Measurements from ENCODE around the gene SIL1.
"Not testable (repeated sequence)": the region's sequence is repeated elsewhere in the genome, so short reads cannot be mapped to it uniquely, and the experiment has no call there.

The SIL1 gene

DNA sequence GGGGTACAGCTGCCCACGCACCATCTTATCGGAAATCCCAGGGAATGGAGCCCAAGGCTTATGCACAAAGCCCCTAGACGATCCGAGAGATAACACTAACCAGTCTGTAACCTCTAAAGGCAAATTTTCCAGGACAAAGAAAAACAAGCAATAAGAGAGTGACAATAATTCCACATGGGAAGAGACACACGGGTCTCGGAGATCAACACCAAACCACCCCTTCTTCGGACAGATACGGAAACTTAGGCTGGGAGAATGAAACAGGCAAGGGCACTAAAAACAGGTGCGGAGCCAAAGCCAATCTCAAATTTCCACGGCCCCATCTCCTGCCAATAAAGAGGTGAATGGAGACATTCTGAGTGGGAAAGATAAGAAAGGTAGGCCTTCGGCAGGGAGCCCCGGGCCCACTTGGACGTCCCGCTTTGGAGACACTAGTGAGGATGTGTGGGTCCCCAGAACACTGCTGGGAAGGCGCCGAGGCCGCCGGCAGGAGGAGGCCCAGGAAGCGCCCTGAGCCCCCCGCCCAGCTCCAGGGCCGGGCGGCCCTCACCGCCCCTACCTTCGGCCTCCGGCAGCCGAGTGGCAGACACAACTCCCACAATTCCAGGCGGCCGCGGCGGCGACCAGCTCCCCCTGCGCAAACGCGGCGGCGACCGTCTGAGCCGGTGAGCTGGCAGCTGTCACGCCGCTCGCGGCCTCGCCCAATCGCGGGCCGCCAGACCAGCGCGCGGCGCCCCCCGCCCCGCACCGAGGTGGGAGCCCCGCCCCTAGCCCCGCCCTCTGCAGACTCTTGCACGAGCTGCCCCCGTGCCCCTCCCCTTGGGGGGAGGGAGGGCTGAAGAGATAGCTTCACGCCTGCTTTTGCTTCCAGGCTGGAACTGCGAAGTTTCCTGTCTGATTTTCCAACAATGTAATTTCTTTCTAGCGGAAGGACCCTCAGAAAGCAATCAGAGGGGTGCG is at the start of gene SIL1:
Gene SIL1 (minus strand): TSS at position 659 of the 960 bp plus-strand sequence. CDS start 70,525 bp downstream, outside the sequence.
- peak; percentile 88 for DNase-seq

DNA sequence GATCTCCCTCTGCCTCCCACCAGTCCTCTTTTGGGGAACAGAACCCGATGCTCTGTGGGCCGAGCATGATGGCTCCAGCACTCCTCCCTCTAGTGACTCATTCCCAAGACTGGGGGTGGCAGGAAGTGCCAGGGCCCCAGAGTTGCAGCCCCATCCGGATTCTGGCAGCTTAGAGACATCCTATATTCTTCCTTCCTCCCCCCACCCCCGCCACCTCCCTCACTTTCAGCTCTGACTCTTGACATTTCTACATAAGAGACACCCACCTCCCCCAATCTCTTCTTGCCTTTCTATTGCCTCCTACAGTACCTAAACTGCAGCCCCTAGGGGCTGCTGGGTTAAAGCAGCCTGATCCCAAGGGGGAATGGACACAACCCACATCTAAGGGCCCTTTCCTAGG is 48.2 kb upstream of the SIL1 start:
- peak; percentile 65 to 76 for DNase-seq

DNA sequence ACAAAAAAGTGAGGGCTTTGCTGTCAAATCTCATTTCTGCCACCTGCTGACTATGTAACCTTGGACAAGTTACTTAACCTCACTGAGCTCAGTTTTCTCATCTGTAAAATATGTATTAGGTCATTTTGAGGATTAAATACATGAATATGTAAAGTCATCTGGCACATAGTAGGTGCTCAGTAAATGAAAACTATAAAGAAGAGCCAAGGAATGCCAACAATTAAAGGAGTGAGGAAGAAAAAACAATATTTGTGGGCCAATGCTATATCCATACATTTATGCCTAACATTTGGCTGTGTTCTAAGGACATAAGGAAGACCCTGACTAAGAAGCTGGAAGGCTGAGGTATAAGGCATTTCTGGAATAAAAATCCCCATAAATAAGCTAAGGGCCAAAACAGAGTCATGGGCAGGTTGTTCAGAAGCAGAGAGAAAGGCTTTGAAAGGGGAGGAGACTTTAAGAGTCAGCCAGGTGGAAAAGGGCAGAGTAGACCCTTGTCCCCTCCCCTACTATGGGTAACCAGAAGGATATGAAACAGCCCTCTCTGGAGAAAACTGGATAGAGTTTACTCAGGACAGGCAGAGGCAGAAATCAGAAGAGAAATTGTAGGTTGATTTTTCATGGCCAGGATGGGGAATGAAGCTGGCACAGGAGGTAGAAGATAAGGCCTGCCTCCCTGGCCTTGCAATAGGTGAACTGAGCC is 47.6 kb upstream of the SIL1 start:
- DNase-seq: no peak

DNA sequence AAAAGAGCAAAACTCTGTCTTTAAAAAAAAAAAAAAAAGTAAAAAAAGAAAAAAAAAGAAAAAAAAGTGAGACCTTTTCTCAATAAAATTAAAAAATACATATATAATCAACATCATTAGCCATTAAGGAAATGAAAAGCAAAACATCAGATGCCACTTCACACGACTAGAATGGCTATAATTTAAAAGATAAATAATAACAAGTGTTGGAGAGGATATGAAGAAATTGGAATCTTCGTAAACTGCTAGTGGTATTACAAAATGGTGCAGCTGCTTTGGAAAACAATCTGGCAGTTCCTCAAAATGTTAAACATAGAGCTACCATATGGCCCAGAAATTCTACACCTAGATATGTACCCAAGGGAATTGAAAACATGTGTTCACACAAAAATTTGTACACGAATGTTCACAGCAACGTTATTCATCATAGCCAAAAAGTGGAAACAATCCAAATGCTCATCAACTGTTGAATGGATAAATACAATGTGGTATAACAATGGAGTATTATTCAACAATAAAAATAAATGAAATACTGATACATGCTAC is 45.3 kb upstream of the SIL1 start:
- no peak for DNase-seq

DNA sequence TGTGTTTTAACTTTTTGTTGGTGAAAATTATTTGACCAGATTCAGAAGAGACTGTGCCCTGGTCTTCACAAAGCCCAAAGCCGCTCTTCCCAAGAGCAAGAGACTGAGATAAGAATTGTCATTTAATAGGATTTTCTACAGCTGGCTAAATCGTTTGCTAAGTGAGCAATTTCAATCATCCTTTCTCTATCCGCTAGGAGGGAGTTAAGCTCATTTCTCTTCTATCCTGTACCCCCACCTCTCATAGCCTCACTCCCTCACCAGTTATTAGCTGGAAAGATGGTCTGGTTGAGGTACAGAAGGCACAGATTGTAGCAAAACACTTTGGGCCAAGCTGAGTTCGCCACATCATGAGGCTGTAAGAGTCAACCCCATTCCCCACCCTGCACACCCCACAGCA is 43.0 kb upstream of the SIL1 start:
- no peak for DNase-seq

DNA sequence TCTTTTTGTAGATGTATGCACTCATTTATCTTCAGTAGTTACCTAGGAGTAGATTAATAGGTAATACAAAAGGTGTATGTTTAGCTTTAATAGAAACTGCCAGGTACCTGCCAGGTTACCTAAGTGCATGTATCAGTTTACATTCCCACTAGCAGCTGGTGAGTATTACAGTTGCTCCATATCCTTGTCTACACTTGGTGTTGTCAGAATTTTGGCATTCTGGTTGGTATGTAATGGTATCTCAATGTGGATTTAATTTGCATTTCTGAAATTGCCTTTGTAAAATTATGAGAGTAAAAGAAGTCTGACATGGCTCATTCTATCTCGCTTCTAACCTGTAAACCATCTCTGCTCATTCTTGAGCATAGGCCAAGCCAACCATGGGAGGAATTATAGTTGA is 38.3 kb upstream of the SIL1 start:
- no peak for DNase-seq

DNA sequence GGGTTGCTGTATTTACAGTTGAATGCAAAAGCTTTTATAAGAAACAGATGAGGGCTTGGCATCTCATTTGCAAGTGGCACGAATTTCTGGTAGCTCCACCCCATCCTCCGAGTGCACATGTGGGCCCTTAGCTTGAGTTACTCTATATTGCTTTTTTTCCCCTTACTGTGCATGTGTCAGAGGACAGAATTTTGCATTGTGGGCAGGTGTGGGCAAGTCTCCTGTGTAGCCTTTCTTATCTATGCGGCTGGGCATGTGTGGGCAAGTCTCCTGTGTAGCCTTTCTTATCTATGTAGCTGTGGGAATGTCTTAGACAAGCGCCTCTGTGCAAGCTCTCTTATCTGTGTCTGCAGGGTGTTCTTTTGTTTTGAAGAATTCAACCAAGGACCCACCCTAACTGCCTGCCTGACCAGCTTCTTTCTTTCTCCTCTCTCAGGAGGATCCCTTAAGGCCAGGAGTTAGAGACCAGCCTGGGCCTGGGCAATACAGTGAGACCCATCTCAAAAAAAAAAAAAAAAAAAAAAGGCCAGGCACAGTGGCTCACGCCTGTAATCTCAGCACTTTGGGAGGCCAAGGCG is 34.1 kb upstream of the SIL1 start:
- no peak for DNase-seq

DNA sequence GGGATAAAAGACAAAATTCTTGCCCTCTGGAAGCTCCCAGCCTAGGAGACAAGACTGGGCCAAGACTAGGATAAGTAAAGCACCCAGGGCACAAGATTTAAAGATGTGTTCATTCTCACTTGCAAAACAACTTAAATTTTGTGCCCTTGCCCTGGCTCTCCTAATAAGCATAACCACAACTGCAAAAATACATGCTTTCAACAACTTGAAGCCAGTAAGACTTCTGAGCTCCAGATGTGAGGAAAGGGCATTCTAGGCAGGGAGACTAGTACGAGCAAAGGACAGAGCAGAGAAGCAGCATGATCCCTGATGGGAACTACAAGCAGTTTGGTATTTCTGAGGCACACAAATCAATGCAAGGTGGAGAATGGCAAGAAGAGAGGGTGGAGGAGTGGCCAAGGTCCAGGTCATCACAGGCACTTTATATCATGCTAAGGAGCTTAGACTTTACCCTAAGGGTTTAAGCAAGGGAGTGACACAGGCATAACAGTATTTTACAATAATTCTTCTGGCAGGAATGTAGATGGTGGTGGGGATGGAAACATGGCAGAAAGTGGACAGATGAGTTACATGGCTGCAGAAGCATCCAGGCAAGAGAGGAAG is 30.1 kb upstream of the SIL1 start:
- DNase-seq: no peak

DNA sequence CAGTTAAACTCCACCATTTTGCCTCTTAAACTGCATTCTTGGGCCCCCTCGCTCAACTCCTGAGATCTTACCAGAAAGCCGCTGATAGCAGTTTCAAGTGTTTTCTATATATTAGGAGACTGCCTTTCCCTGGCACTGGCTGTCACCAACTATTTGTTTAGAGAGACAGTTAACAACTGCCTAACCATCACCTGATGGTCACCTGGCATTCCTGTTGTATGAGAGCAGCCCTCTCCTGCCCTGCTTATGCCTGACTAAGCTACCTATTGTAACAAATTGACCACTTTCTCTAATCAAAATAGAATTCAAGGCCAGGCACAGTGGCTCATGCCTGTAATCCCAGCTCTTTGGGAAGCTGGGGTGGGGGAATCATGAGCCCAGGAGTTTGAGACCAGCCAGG is 28.0 kb upstream of the SIL1 start:
- DNase-seq: no peak

DNA sequence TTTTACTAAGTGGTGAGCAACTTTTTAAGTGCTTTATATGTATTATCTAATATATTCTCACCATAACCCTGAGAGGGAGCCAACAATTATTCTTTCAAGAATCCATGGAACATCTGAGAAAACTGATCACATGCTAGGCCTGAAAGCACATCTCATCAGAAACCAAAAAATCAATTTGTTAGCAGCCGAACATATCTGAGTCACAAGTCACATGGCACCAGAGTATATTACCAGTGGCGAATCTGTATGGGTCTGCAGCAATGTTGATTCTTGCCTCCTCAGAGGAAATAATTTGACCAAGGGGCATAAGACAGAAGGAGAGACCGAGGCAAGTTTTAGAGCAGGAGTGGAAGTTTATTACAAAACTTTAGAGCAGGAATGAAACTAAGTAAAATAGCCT is 25.3 kb upstream of the SIL1 start:
- DNase-seq: no peak

DNA sequence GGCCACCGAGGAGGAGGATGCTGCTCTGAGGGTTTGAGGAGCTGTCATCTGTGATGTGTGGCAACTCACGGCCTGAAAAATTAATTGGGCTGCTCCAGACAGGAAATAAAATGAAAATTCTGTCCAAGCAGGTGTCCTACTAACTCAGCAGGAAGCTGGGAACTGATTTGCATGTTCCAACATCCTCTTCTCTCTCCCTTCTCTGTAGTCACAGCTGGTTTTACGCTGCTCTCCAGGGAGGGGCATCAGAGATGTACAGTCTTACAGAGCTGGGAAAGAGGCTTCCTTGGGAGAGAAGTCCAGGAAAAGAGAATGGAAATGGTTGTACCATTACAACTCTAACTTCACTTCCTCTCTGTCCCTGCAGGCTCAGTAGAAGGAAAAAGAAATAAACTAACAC is 24.2 kb upstream of the SIL1 start:
- no peak for DNase-seq

DNA sequence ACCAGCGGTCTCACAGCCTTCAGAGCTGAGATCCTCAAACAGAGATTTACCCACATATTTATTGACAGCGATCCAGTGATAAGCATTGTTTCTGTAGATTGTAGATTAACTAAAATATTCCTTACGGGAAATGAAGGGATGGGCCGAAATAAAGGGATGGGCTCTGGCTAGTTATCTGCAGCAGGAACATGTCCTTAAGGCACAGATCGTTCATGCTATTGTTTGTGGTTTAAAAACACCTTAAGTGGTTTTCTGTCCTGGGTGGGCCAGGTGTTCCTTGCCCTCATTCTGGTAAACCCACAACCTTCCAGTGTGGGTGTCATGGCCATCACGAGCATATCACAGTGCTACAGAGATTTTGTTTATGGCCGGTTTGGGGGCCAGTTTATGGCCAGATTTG is 19.9 kb upstream of the SIL1 start:
- not testable (repeated sequence) for DNase-seq

DNA sequence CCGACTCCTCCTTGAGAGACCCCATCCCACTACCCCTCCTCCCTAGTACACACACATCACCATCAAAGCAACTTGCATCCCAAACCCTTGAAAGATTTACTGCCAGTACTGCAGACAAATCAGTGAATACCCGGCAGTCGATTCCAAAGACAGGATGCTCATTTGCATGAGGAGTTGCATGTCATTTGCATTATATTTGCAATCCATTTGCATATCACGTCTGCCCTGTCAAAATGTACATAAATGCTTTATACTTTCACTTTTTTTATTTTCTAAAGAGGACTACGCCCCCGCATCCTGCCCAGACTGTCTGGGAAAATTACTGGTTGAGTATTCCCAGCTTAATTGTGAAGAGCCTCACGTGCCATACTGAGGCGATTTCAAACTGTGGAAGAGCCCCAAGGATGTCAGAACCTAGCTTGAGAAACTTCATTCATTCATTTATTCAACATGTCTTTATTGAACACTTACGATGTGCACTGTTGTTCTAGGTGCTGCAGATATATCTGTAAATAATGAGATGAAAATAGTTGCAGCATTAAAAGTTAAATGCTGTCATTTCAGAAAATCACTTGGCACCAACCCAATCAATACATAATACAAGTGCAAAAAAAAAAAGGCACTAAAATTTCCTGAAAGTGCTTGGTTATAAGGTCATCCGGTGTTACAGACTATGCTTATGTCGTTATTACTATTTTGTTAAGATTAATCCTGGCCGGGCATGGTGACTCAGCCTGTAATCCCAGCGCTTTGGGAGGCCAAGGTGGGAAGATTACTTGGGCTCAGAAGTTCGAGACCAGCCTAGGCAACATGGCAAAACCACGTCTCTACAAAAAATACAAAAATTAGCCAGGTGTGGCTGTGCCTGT is 17.2 kb upstream of the SIL1 start:
- DNase-seq: no peak

DNA sequence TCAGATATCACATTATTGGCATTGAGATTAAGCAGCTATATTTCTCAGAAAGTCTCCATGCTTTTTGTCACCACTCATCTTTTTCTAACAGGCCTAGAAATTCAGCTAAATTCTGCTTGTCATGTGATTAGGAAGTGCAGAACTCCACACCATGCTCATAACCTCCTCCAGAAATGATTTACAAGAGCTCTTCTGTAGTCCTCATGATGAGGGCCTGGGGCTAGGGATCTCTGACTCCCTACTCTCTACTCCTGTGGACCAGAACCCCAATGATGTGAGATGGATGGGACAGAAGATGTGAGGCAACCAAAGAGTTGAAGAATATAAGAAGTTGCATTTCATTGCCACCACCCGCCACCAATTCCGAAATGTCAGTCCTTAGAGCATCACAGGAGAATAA is 16.5 kb upstream of the SIL1 start:
- no peak for DNase-seq

DNA sequence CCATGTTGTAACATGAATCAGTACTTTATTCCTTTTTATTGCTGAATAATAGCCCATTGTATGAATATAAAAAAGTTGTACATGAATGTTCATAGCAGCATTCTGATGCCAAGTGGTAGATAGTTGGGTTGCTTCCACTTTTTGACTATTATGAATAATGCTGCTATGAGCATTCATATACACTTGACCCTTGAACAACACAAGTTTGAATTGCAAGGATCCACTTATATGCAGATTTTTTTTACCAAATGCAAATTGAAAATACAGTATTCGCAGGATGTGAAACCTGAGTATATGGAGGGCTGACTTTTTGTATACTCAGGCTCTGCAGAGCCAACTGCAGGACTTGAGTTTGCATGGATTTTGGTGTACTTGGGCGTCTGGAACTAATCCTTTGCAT is 14.7 kb upstream of the SIL1 start:
- no peak for DNase-seq

DNA sequence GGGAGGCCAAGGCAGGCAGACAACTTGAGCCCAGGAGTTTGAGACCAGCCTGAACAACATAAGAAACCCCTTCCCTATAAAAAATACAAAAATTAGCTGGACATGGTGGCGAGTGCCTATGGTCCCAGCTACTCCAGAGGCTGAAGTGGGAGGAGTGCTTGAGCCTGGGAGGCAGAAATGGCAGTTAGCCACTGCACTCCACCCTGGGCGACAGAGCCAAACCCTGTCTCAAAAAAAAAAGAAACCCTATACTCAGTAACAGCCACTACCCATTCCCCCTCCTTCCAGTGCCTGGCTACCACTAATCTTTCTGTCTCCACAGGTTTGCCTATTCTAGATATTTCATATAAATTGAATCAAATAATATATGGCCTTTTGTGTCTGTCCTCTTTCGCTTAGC is 14.3 kb upstream of the SIL1 start:
- no peak for DNase-seq

DNA sequence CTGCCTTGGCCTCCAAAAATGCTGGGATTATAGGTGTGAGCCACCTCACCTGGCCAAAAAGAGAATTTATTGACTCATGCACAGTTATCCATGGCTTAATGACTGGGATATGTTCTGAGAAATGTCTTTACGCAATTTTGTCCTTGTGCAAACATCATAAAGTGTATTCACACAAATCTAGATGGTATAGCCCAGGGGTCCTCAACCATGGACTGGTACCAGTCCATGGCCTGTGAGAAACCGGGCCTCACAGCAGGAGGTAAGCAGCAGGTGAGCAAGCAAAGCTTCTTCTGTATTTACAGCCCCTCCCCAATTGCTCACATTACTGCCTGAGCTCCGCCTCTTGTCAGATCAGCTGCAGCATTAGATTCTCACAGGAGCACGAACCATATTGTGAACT is 12.4 kb upstream of the SIL1 start:
- no peak for DNase-seq

DNA sequence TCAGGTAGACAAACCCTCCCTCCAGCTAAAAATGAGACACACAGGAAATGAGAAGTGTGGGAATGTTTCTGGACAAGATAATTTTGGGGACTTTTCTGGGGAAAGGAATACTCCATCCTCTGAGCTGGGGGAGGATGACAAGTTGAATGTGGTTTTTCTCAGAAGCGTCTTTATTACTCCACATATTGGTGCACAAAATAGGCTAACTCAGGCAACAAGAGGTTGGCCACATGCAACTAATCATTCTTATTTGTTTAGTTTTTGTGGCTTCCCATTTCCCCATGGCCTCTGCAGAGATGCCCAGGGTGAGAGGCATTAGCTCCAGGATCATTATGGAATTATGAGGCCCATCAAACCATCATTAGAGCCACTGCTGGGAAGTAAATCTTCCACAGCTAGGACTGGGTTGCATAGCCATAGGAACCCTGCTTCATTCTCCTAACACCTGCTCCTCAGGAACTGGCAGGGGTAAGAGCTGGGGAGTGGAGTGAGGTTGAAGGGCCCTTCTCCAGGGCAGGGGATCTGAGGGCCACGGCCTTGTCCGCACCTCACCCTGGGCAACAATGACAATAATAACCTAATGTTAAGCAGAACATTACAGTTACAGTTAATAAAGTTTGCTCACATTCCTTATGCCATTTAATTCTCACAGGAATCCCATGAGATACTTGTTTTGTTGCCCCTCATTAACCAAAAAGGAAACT is 9.3 kb upstream of the SIL1 start:
- no peak for DNase-seq

DNA sequence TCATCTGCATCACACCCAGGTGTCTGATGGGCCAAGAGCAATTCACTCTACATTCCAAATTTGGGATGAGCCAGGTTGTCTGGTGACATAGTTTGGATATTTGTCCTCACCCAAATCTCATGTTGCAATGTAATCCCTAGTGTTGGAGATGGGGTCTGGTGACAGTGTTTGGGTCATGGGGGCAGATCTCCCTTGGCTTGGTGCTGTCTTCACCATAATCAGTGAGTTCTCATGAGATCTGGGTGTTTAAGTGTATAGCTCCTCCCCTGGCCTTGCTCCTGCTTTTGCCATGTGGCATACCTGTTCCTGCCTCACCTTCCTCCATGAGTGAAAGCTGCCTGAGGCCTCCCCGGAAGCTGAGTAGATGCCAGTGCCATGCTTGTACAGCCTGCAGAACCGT is 7.4 kb upstream of the SIL1 start:
- DNase-seq: no peak

DNA sequence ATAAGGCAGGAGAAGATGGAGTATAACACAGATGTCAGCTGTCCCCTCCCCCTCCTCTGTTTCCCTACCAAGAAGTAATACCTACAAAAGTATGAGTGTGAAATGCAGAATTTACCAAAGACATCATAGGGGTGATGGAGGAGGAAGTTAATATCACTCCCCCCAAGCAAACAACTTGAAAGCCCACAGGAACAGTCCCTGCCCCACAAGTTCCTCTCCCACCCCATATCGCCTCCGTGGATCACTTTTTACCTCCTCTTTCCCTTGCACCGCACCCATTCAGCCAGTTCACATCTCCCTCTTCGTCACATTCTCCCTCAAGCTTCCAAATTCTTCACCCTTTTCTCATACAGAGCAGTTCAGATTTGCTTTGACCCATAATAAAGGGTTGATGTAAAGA is 7.0 kb upstream of the SIL1 start:
- DNase-seq: no peak

DNA sequence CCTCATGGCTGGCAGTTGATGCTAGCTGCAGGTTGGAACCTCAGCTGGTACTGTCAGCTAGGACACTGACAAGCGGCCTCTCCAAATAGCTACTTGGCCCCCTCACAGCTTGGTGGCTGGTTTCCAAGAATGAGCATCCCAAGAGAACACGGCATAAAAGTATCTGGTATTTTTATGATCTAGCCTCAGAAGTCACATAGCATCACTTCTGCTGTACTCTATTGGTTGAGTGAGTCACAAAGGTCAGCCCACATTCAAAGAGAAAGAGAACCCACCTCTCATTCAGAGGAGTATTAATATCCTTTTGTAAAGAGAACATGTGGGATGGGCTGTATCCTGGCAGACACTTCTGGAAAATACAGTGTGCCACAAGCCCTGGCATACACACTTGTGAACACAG is 6.0 kb upstream of the SIL1 start:
- no peak for DNase-seq

DNA sequence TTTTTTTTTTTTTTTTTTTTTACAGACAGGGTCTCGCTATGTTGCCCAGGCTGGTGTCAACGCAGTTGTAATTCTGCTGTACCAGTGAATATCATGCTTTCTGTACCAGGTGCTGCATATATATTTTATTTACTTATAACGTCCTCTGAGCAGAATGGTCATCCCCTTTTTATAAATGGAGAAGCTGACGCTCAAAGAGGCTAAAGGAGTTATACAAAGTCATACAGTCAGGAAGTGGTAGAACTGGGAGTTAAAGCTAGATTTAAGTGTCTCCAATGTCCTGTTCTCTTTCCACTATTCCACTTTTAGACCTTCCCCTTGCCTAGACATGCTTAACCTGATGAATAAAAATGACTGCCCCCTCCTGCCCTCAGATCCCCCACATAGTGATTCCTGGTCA is 1.2 kb upstream of the SIL1 start:
- DNase-seq: no peak

Measured in AML-193 (cell line).